ENCODE results near the gene PHF5A.

DNA sequence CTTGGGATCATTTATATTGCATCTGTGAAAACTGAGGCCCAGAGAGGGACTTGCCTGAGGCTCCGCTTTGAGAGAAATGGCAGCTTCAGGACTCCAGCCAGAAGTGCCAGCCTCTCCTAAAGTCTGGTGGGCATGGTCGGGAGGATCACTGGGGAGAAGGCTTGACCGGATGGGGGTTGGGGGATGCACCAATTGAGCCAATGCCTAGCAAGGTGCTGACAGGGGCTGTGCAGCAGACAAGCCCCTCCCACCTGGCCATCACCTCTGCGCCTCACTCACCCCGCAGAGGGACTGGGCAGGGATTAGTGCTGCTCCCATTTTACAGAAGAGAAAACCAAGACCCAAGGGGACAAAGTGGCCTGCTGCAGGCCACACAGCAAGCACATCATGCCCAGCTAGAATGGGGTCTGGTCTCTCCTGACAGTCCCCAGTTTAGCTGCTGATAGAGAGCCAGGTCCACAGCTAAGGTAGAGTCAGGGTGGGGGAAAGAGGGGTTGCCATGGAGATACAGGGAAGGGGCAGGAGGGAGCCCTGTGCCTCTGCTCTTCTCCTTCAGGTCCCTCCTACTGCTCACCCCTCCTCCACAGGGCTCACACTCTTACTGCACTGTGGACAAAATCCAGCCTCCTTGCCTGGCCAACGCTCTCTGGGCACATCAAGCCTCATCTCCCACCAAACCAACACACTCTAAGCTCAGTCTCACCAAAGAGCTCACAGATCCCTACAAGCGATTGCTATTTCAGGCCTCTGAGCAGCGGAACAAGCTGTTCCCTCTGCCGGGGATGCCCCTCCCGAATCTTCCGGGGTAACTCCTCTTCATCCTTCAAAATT, 57.3 kb downstream of the PHF5A start:
- no peak for TF ChIP-seq POLR2AphosphoS5 (IDR thresholded peaks at IDR 0.05; ENCODE audit: insufficient read depth, low read depth, low read length)
- TF ChIP-seq, protein P1, sequence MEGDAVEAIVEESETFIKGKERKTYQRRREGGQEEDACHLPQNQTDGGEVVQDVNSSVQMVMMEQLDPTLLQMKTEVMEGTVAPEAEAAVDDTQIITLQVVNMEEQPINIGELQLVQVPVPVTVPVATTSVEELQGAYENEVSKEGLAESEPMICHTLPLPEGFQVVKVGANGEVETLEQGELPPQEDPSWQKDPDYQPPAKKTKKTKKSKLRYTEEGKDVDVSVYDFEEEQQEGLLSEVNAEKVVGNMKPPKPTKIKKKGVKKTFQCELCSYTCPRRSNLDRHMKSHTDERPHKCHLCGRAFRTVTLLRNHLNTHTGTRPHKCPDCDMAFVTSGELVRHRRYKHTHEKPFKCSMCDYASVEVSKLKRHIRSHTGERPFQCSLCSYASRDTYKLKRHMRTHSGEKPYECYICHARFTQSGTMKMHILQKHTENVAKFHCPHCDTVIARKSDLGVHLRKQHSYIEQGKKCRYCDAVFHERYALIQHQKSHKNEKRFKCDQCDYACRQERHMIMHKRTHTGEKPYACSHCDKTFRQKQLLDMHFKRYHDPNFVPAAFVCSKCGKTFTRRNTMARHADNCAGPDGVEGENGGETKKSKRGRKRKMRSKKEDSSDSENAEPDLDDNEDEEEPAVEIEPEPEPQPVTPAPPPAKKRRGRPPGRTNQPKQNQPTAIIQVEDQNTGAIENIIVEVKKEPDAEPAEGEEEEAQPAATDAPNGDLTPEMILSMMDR (IDR thresholded peaks at IDR 0.05; ENCODE audit: extremely low read depth in 1 of 2, insufficient read depth in 1 of 2, low read depth in 1 of 2, low read length in 2 of 2) = no peak
- TF ChIP-seq, protein P2, sequence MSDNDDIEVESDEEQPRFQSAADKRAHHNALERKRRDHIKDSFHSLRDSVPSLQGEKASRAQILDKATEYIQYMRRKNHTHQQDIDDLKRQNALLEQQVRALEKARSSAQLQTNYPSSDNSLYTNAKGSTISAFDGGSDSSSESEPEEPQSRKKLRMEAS (IDR thresholded peaks at IDR 0.05; ENCODE audit: insufficient read depth, insufficient read length) = no peak
- no peak for TF ChIP-seq POLR2A (IDR thresholded peaks at IDR 0.05; ENCODE audit: low read depth, low read length)
- no peak for TF ChIP-seq EZH2 (IDR thresholded peaks at IDR 0.05; ENCODE audit: borderline replicate concordance, low read depth, low read length, severe bottlenecking)
- no peak for TF ChIP-seq GATA2 (IDR thresholded peaks at IDR 0.05; ENCODE audit: insufficient read depth, insufficient read length, low read depth, low read length)

Data from endothelial cell of umbilical vein (primary cell).